Natural killer cell (primary cell): Measurements from ENCODE around the gene LZIC. TPM values are rescaled to one million over a fixed set of nuclear protein-coding genes. Genes with fewer than 3 reads are reported as not detected.

Experiments
- ATAC-seq, 3 donors: fragments of 150-1000 bp in 2 of 3; fragments of 200-7000 bp in 1 of 3; cut with Tn5 transposase; 1 replicate in 1 of 3; 2 replicates in 2 of 3; pipeline ENCODE4 v1.10.0; 2021; ENCODE audit warnings: mild to moderate bottlenecking in 2 of 3, moderate library complexity in 2 of 3
- DNase-seq, 2 donors: peaks; one replicate each; pipeline versions ENCODE4 v3.0.0 to v3.0.0-alpha.2; 2013 to 2021; ENCODE audit warnings: mixed read lengths in 1 of 2
- H3K27ac ChIP-seq: one replicate; pipeline ENCODE4 v1.5.1; 2013; ENCODE audit warnings: mild to moderate bottlenecking, low read length
- H3K27me3 ChIP-seq: one replicate; pipeline ENCODE4 v1.6.1; 2013; ENCODE audit warnings: low read length; ENCODE audit not compliant: control insufficient read depth, insufficient read depth
- H3K36me3 ChIP-seq: one replicate; pipeline ENCODE4 v1.6.1; 2013; ENCODE audit warnings: low read length; ENCODE audit not compliant: control insufficient read depth, insufficient read depth
- H3K4me1 ChIP-seq: one replicate; pipeline ENCODE4 v1.6.1; 2013; ENCODE audit warnings: low read length; ENCODE audit not compliant: control insufficient read depth, insufficient read depth
- H3K4me3 ChIP-seq: one replicate; pipeline ENCODE4 v1.5.1; 2013; ENCODE audit warnings: low read length
- H3K9me3 ChIP-seq: one replicate; pipeline ENCODE4 v1.6.1; 2013; ENCODE audit warnings: low read length; ENCODE audit not compliant: control insufficient read depth, insufficient read depth
- H3K27ac Mint-ChIP-seq, 2 donors: one replicate each; pipeline ENCODE4 v1.8.0; 2022; ENCODE audit warnings: mild to moderate bottlenecking in 2 of 2, mixed read lengths in 2 of 2, moderate library complexity in 1 of 2
- H3K27me3 Mint-ChIP-seq, 2 donors: one replicate each; pipeline ENCODE4 v1.8.0; 2022; ENCODE audit warnings: low read depth in 2 of 2, mixed read lengths in 2 of 2
- H3K36me3 Mint-ChIP-seq: one replicate; pipeline ENCODE4 v1.8.0; 2022; ENCODE audit warnings: mixed read lengths
- H3K4me1 Mint-ChIP-seq, 2 donors: one replicate each; pipeline ENCODE4 v1.8.0; 2022; ENCODE audit warnings: mixed read lengths in 2 of 2
- H3K4me3 Mint-ChIP-seq: one replicate; pipeline ENCODE4 v1.8.0; 2022; ENCODE audit warnings: mild to moderate bottlenecking, moderate library complexity, mixed read lengths
- H3K9me3 Mint-ChIP-seq, 2 donors: one replicate each; pipeline ENCODE4 v1.8.0; 2022; ENCODE audit warnings: mixed read lengths in 2 of 2
- WGBS: methylation state at CpG from one replicate; pipeline ENCODE4 v1.1.7; 2013; ENCODE audit warnings: missing lambda C conversion rate; ENCODE audit not compliant: insufficient coverage; 5-methylcytosine and 5-hydroxymethylcytosine counted together
- intact Hi-C: fragments of 100-400 bp; cut with micrococcal nuclease; formaldehyde crosslinking; loops from one replicate; pipeline ENCODE4 v1.14.2; 2022
- total RNA-seq, 4 donors: library from RNA; stranded (reverse); fragments of 120-200 nt in 1 of 4; gene quantifications; one replicate each; pipeline versions ENCODE4 v1.2.3 to v1.2.4, GENCODE V29; 2013 to 2022
- TF ChIP-seq, protein P1 (sequence below): fragments of 200-600 bp; IDR thresholded peaks from one replicate; pipeline ENCODE4 v1.8.0; 2022; ENCODE audit warnings: antibody characterized with exemption

LZIC gene
- total RNA-seq, 3 donors from 2014 or later (not counting 1 experiment from before 2014, with no cell fraction given): 19.5 to 21.9 (median 21.7) TPM

GRCh38 chr1:9901148-9902059, 41.8 kb downstream of the LZIC start:
- H3K4me1 ChIP-seq: peaks cover 18% of the 10 kb centered on the region
- no peak overlapping the region for H3K4me3 Mint-ChIP-seq
- no peaks in the 10 kb centered on the region for H3K9me3 Mint-ChIP-seq
- no peaks in the 10 kb centered on the region for H3K27me3 Mint-ChIP-seq
- TF ChIP-seq, protein P1, sequence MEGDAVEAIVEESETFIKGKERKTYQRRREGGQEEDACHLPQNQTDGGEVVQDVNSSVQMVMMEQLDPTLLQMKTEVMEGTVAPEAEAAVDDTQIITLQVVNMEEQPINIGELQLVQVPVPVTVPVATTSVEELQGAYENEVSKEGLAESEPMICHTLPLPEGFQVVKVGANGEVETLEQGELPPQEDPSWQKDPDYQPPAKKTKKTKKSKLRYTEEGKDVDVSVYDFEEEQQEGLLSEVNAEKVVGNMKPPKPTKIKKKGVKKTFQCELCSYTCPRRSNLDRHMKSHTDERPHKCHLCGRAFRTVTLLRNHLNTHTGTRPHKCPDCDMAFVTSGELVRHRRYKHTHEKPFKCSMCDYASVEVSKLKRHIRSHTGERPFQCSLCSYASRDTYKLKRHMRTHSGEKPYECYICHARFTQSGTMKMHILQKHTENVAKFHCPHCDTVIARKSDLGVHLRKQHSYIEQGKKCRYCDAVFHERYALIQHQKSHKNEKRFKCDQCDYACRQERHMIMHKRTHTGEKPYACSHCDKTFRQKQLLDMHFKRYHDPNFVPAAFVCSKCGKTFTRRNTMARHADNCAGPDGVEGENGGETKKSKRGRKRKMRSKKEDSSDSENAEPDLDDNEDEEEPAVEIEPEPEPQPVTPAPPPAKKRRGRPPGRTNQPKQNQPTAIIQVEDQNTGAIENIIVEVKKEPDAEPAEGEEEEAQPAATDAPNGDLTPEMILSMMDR: no peak
- no peaks in the 10 kb centered on the region for H3K36me3 Mint-ChIP-seq
- peak overlapping the region; percentile 27 for H3K27ac ChIP-seq
- DNase-seq (no peak), ATAC-seq (no peak)
- peaks cover 27 to 33% of the 10 kb centered on the region in 2 donors for H3K4me1 Mint-ChIP-seq
- intact Hi-C loops: no loop called here
- no peak overlapping the region for H3K4me3 ChIP-seq
- peak overlapping the region; percentile 74 to 84 for H3K27ac Mint-ChIP-seq
- no peaks in the 10 kb centered on the region for H3K27me3 ChIP-seq
- H3K9me3 ChIP-seq: no peaks in the 10 kb centered on the region
- H3K36me3 ChIP-seq: no peaks in the 10 kb centered on the region
- 94% methylated on average over 9 of the region's 9 CpGs for WGBS

DNA sequence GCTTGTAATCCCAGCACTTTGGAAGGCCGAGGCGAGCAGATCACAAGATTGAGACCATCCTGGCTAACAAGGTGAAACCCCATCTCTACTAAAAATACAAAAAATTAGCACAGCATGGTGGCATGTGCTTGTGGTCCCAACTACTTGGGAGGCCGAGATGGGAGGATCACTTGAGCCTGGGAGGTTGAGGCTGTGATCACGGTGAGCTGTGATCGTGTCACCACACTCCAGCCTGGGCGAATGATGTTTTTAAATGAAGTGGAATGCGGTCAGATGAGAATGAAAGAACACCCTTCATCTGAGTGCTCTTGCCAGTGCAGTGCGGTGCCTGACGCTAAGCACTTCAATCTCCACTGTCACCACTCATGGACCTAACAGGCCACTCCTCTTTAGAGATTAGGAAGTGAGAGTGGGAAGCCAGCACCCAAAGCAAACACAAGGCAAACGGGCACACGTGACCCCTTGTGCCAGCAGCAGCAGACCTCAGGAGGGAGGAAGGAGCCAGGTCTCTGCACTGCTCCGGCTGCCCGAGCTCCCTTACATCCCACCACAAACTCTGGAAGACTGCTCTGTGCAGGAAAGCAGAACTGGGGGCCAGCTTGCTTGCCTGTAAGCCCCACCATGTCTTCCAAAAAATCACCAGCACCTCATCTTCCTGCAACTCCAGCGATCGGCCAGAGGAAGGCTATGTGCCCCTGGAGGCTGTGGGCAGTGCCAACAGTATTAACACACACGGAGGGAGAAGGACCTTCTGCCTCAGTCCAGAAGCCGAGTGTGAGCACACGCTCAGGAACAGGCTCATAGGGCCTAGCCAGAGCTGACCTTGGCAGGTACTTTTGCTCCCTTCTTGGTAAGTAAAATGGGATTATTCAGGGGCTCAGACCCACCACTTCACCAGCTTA, 42.8 kb downstream of the LZIC start:
- Histone ChIP-seq H3K27me3 (no peaks in the 10 kb centered on the region), H3K27ac (peak overlapping the region; percentile 27)
- peak; percentile 29 to 60 (median 59) for ATAC-seq

DNA sequence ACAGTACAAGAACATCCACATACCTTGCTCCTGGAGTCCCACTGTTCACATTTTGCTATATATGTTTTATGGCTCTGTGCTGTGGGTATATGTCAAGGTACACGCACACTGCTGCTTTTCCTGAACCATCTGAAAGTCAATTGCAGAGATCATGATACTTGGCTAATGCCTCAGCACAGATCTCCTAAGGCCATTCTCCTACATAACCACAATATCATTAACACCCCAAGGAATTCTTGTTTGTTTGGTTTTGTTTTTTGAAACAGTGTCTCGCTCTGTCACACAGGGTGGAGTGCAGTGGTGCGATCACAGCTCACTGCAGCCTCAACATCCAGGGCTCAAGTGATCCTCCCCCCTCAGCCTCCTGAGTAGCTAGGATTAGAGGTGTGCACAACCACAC, 49.1 kb downstream of the LZIC start:
- H3K27me3 Mint-ChIP-seq: no peaks in the 10 kb centered on the region
- ATAC-seq (no peak), DNase-seq (no peak)
- no peaks in the 10 kb centered on the region for H3K36me3 Mint-ChIP-seq
- Histone ChIP-seq H3K27ac (no peak overlapping the region), H3K9me3 (no peaks in the 10 kb centered on the region), H3K36me3 (peaks cover 4% of the 10 kb centered on the region), H3K4me1 (peaks cover 4% of the 10 kb centered on the region), H3K4me3 (no peak overlapping the region), H3K27me3 (no peaks in the 10 kb centered on the region)
- no peak overlapping the region for H3K4me3 Mint-ChIP-seq
- WGBS: 90% methylated on average over 2 of the region's 3 CpGs
- no peaks in the 10 kb centered on the region for H3K9me3 Mint-ChIP-seq
- H3K27ac Mint-ChIP-seq: peak overlapping the region; percentile 12 to 42
- peaks cover 25 to 26% of the 10 kb centered on the region in 2 donors for H3K4me1 Mint-ChIP-seq
- intact Hi-C loops: no loop called here
- TF ChIP-seq, protein P1: no peak

More for the DNA sequence above, 42.8 kb downstream of the LZIC start:
- H3K4me1 Mint-ChIP-seq: peaks cover 26 to 32% of the 10 kb centered on the region in 2 donors
- no peaks in the 10 kb centered on the region for H3K36me3 Mint-ChIP-seq
- intact Hi-C loops: no loop called here
- no peaks in the 10 kb centered on the region for H3K9me3 ChIP-seq
- H3K4me3 Mint-ChIP-seq: peak overlapping the region; percentile 50
- no peak overlapping the region for H3K4me3 ChIP-seq
- WGBS: 51% methylated on average over 18 of the region's 18 CpGs
- no peaks in the 10 kb centered on the region for H3K9me3 Mint-ChIP-seq
- DNase-seq: peak in 1 of 2 donors; percentile 18
- H3K27me3 Mint-ChIP-seq: no peaks in the 10 kb centered on the region
- peaks cover 18% of the 10 kb centered on the region for H3K4me1 ChIP-seq
- peak overlapping the region; percentile 74 to 84 for H3K27ac Mint-ChIP-seq
- no peaks in the 10 kb centered on the region for H3K36me3 ChIP-seq
- TF ChIP-seq, protein P1: no peak
